ENCODE results near the gene PAQR6. TPM values are rescaled to one million over a fixed set of nuclear protein-coding genes. Genes with fewer than 3 reads are reported as not detected.

PAQR6 gene
- total and polyA plus RNA-seq, 10 of the 15 experiments (the other 5 are each of a cell fraction or from before 2014, with no cell fraction given) = 0.42 to 4.5 (median 1.3) TPM

- TF ChIP-seq CUX1 (IDR thresholded peaks at IDR 0.05; ENCODE audit: insufficient replicate concordance, low read depth, low read length) (no peak), ZZZ3 (IDR thresholded peaks at IDR 0.05; ENCODE audit: control insufficient read depth, insufficient read length, low read depth) (no peak), NKRF (conservative IDR thresholded peaks at IDR 0.05) (no peak; the same call in 1 of the 2 replicates), DPF2 (IDR thresholded peaks at IDR 0.05) (peak; percentile 40; the same call in 1 of the 2 replicates), NR2C2 (IDR thresholded peaks at IDR 0.05; ENCODE audit: borderline replicate concordance, control insufficient read depth, insufficient read length, low read depth) (no peak), NBN (IDR thresholded peaks at IDR 0.05) (no peak), POLR2AphosphoS5 (IDR thresholded peaks at IDR 0.05; ENCODE audit: low read length) (0 out of 2 replicates have a peak, but pooled peaks have one; percentile 32), MEF2A (IDR thresholded peaks at IDR 0.05; ENCODE audit: insufficient read depth, low read depth, low read length) (no peak), GATAD2B (conservative IDR thresholded peaks at IDR 0.05; ENCODE audit: low read depth) (peak; percentile 76; the same call in 1 of the 2 replicates)
These were observed 2.2 kb downstream of the PAQR6 start (continued) for GRCh38 chr1:156245451-156246232.

Measured in GM12878 (cell line).